Breast epithelium (tissue), 3 donors: ENCODE measurements around the gene MYOM3.
"Not testable (repeated sequence)": the region's sequence is repeated elsewhere in the genome, so short reads cannot be mapped to it uniquely, and the experiment has no call there.

Experiments used
- CTCF ChIP-seq, 3 donors: fragments of 450-650 bp; IDR thresholded peaks; one replicate each; pipeline ENCODE4 v1.5.1; 2016 to 2017; ENCODE audit warnings: antibody characterized with exemption in 3 of 3, mild to moderate bottlenecking in 3 of 3, moderate library complexity in 3 of 3
- POLR2A ChIP-seq: fragments of 450-650 bp; IDR thresholded peaks from one replicate; pipeline ENCODE4 v1.6.1; 2016; ENCODE audit warnings: antibody characterized with exemption, mild to moderate bottlenecking, moderate library complexity

DNA sequence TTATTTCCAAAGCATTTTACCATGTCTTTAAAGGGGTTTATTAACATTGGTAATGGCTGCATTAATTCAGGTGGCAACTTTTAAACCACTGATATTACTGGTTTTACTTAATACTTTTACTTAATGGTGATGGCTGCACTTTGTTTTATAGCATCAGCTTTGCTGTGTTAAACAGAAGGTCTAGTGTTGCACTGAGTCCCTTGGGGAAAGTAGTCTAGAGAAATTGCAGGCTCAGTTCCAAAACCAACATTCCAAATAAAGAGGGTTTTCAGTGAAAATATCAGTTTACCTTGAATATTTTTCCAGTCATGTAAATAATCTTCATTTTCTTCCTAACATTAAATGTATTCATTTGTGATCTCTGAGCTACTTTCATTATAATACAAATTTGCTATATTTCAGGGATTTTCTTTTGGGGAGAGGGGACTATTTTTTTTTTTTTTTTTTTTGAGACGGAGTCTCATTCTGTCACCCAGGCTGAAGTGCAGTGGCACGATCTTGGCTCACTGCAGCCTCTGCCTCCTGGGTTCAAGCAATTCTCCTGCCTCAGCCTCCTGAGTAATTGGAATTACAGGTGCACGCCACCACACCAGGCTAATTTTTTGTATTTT lies 103.3 kb downstream of the MYOM3 start:
- not testable (repeated sequence) for TF ChIP-seq POLR2A; CTCF (IDR thresholded peaks at IDR 0.05)
